GM13977 (cell line): ENCODE results near the gene CBR4.
A peak's percentile ranks its signal among the peaks of the same experiment; 100 is the strongest.

Source experiments
- DNase-seq: peaks from one replicate; pipeline ENCODE4 v3.0.0; 2012; ENCODE audit warnings: low spot score
- CTCF ChIP-seq: IDR thresholded peaks from 2 replicates; pipeline ENCODE4 v1.5.1; 2012; ENCODE audit warnings: mild to moderate bottlenecking, control low read depth; ENCODE audit not compliant: insufficient read depth; ENCODE audit errors: extremely low read depth, missing control alignments
- in situ Hi-C: fragments of 300-500 bp; cut with MboI; formaldehyde crosslinking; loops from one replicate; pipeline ENCODE4 v1.12.0; 2022; ENCODE audit warnings: low sequenced_read_pairs, low pct_unique_long_range_greater_than_20kb, mixed read lengths, inconsistent platforms; ENCODE audit not compliant: unreplicated experiment

The CBR4 gene

DNA sequence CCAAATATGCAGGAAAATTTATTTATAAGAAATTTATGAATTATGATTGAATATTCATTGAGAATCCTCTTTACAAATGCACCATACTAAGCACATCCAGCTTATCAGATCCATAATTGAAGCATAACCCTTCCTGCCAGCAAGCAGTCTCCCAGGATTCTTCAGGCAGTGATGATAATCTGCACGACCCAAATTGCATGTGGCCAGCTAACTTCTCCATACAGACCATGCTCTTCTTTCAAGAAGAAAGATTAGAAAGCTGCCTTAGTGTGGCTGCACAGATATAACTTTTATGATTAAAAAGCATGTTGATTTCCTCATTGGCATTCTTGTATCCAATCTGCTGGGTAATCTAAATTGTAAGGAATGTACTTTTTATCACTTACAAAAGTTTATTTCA lies 3.3 kb upstream of the CBR4 start:
- in situ Hi-C loops = loop anchor here (10.0 kb wide), 1 partner anchor 471 kb away; no protein-coding TSS in a partner anchor
- no peak for TF ChIP-seq CTCF
- DNase-seq = no peak

DNA sequence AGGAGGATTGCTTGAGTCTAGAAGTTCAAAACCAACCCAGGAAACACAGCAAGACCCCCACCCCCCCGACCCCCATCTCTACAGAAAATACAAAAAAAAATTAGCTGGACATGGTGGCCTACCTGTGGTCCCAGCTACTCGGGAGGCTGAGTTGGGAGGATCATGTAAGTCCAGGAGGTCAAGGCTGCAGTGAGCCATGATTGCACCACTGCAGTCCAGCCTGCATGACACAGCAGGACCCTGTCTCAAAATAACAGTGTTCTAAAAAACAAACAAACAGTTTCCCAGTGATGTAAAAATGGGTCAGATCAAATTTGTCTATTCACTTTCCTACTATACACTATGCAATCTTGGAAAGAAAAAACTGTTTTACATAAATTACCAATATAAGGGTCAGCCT lies 2.0 kb upstream of the CBR4 start:
- no peak for DNase-seq
- in situ Hi-C loops = loop anchor here (10.0 kb wide), 1 partner anchor 473 kb away; no protein-coding TSS in a partner anchor
- TF ChIP-seq CTCF = no peak

DNA sequence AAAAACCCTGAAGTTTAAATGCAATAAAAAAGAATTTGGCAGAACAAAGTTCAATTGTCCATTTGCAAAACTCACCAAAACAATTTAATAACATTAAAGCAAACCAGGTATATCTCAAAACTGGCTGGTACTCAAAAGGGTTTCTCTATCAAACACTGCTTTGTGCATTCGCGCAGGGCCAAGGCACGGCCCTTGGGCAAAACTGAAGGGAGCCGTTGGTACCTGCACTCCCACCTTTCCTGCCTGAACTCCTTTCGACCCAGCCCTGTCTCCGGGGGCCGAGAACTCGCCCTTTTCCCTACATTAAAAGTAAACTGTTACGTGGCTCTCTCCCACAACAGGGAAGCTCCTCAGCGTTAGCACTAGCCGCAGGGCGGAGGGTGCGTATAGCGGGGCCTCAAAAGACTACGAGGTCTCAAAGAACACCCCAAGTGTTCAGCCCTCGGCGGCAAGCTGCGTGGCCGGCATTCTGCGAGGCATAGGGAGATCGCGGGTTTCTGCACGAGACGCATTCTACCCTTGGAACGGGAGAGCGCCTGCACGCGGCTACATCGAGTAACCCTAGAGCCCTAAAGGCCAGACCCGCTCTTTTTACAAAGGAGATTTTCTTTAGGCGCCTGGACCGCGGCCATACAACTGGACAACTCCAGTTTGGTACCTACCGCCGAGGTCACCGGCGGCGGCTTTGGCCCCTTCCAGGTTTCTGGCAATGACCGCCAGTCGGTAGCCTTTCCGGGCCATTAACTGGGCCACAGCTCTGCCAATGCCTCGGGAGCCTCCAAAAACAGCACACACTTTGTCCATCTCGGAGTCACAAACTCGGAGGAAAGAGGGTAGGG lies 550 bp downstream of the CBR4 start:
- in situ Hi-C loops = loop anchor here (10.0 kb wide), 1 partner anchor 475 kb away; no protein-coding TSS in a partner anchor
- no peak for DNase-seq
- TF ChIP-seq CTCF = peak; percentile 36

DNA sequence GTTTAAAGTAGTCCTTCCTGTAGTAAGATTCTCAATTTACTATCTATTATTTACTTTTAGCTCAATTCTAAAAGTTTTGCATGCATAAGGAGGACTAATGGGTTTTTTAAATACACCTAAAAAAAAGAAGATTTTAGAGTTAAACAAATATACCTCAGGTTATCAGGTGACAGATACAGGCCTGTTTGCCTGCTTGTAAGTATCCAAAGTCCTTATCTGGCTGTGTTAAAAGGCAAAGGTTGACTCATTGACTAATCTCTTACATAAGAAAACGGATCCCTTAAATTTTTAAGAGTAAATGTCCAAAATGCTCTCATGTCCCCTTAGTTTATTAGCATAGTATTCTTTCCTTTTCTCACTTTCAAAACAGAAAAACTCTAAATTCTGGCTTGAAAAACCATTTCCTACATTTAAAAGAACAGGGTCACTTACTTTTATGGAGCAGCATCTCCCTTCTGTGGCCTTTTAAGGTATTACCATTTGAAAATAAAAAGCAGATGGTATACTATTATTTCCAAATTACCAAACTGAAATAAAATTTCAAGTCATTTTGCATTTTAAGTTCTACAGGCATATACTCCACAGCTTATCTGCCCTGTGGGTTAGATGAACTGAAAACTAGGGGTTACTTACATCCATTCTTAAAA lies 4.5 kb downstream of the CBR4 start:
- DNase-seq = no peak
- in situ Hi-C loops = no loop called here
- no peak for TF ChIP-seq CTCF

GRCh38 chr4:169000315-169000714 lies 9.7 kb downstream of the CBR4 start:
- in situ Hi-C loops = no loop called here
- TF ChIP-seq CTCF = no peak
- DNase-seq = no peak

- no peak for TF ChIP-seq CTCF
- in situ Hi-C loops = no loop called here
- no peak for DNase-seq
These were observed 10.2 kb downstream of the CBR4 start for GRCh38 chr4:168999809-169000208.
